HK-2 (cell line): ENCODE measurements around the gene OR2A12.
"Not testable (repeated sequence)": the region's sequence is repeated elsewhere in the genome, so short reads cannot be mapped to it uniquely, and the experiment has no call there.

ENCODE experiments used
- DNase-seq: peaks from one replicate; pipeline ENCODE4 v3.0.0-alpha.2; 2018; ENCODE audit not compliant: unreplicated experiment

OR2A12 gene

GRCh38 chr7:144118341-144118740 lies 32.3 kb downstream of the OR2A12 start:
- no peak for DNase-seq

GRCh38 chr7:144122876-144123275 lies 36.8 kb downstream of the OR2A12 start, which contains the start of gene OR2A14:
Gene OR2A14 (plus strand): TSS chr7:144123176. CDS start chr7:144129113, 5,937 bp downstream.
- DNase-seq: no peak

GRCh38 chr7:144127714-144128334 lies 41.7 kb downstream of the OR2A12 start:
- peak; percentile 89 for DNase-seq

GRCh38 chr7:144129601-144130000 lies 43.5 kb downstream of the OR2A12 start:
- DNase-seq: not testable (repeated sequence)

- DNase-seq: no peak
Observed at GRCh38 chr7:144130730-144131129, 44.7 kb downstream of the OR2A12 start.

GRCh38 chr7:144132262-144132661 lies 46.2 kb downstream of the OR2A12 start:
- no peak for DNase-seq

- DNase-seq: no peak
Observed at GRCh38 chr7:144133307-144133706, 47.2 kb downstream of the OR2A12 start.

- no peak for DNase-seq
Observed at GRCh38 chr7:144134116-144134515, 48.0 kb downstream of the OR2A12 start.

GRCh38 chr7:144137501-144137900 lies 51.4 kb downstream of the OR2A12 start:
- no peak for DNase-seq

GRCh38 chr7:144142187-144142586 lies 56.1 kb downstream of the OR2A12 start:
- no peak for DNase-seq

- no peak for DNase-seq
Observed at GRCh38 chr7:144144426-144144825, 58.3 kb downstream of the OR2A12 start.

GRCh38 chr7:144148224-144148827 lies 62.2 kb downstream of the OR2A12 start:
- no peak for DNase-seq
